Peyer's patch (tissue), 4 donors: Measurements from ENCODE around the gene SLC16A5.
"Not testable (repeated sequence)": the region's sequence is repeated elsewhere in the genome, so short reads cannot be mapped to it uniquely, and the experiment has no call there.

Experiments used
- CTCF ChIP-seq, 6 experiments: fragments of 450-650 bp in 4 of 6; fragments of 200-600 bp in 2 of 6; sonication (generic) in 1 of 6; IDR thresholded peaks; one replicate each; pipeline ENCODE4 v1.5.1; 2017 to 2019; ENCODE audit warnings: antibody characterized with exemption in 6 of 6, mild to moderate bottlenecking in 3 of 6, moderate library complexity in 1 of 6
- POLR2A ChIP-seq, 2 donors: fragments of 450-650 bp; IDR thresholded peaks; one replicate each; pipeline ENCODE4 v1.5.1; 2017; ENCODE audit warnings: antibody characterized with exemption in 2 of 2, mild to moderate bottlenecking in 2 of 2, moderate library complexity in 2 of 2

- TF ChIP-seq CTCF, POLR2A (IDR thresholded peaks at IDR 0.05): not testable (repeated sequence)
Observed at GRCh38 chr17:75133607-75134347, 46.0 kb downstream of the SLC16A5 start.
